ENCODE data around the gene SEMA6D.
A peak's percentile ranks its signal among the peaks of the same experiment; 100 is the strongest.

SEMA6D gene

DNA sequence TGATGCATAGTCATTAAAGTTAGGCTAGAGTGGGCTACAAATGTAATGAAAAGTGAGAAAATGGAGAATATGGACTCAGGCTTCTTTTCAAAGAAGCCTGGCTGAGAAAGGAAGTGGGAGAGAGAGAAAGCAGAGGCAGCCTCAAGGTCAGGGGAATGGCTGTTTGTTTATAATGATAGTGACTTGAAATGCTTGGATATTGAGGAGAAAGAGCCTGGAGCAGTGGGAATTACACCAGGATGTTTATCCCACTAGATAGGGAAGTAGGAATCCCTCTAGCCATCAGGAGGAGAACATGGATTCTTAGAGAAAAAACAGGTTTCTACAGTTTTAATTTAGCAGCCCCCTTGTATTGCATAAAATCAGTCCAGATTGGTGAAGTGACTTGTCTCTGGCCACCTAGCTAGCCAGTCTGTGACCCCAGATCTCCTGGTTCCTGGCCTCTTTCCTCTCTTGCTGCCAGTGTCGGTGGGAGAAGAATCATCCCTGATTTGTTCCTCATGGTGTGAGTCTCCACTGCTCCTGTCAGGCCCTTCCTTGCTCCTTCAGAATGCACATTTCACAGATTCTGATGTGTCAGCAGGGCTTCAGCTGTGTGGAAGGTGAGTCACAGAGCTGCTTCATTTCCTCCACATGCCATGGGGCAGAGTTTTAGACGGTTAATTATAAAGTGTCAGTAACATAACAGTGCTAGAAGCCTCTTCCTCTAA is 32.9 kb downstream of the SEMA6D start:
- TF ChIP-seq, protein P1, sequence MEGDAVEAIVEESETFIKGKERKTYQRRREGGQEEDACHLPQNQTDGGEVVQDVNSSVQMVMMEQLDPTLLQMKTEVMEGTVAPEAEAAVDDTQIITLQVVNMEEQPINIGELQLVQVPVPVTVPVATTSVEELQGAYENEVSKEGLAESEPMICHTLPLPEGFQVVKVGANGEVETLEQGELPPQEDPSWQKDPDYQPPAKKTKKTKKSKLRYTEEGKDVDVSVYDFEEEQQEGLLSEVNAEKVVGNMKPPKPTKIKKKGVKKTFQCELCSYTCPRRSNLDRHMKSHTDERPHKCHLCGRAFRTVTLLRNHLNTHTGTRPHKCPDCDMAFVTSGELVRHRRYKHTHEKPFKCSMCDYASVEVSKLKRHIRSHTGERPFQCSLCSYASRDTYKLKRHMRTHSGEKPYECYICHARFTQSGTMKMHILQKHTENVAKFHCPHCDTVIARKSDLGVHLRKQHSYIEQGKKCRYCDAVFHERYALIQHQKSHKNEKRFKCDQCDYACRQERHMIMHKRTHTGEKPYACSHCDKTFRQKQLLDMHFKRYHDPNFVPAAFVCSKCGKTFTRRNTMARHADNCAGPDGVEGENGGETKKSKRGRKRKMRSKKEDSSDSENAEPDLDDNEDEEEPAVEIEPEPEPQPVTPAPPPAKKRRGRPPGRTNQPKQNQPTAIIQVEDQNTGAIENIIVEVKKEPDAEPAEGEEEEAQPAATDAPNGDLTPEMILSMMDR (IDR thresholded peaks at IDR 0.05; ENCODE audit: insufficient read depth, low read depth, low read length, missing control alignments): no peak
- peak; percentile 92 for DNase-seq (ENCODE audit: low read depth)
- no peak overlapping the region for H3K4me3 ChIP-seq (ENCODE audit: low read length)

DNA sequence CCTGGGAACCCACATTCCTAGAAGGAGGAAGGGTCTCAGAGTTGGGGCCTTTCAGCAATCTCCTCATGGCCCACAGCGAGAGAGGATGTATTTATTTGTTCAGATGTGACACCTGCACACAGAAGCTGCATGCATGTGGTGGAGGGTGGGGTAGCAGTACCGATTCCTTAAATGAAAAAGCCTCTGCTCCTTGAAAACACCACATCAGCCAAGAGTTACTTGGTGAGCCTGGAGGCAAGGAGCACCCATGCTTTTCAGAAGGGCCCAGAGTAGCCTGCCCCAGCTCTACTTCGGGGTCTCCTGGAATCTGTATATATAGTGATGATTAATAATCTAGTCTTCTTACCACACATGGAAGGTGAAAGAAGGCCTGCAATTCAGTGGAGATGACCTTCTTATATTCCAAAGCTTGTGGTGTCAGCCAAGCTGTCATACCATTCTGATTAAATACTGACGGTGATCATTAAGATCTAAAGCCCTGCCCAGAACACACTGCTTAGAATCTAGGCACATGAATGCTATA is 33.5 kb downstream of the SEMA6D start:
- H3K4me3 ChIP-seq (ENCODE audit: low read length): no peak overlapping the region
- DNase-seq (ENCODE audit: low read depth): no peak
- TF ChIP-seq, protein P1 (IDR thresholded peaks at IDR 0.05; ENCODE audit: insufficient read depth, low read depth, low read length, missing control alignments): no peak

DNA sequence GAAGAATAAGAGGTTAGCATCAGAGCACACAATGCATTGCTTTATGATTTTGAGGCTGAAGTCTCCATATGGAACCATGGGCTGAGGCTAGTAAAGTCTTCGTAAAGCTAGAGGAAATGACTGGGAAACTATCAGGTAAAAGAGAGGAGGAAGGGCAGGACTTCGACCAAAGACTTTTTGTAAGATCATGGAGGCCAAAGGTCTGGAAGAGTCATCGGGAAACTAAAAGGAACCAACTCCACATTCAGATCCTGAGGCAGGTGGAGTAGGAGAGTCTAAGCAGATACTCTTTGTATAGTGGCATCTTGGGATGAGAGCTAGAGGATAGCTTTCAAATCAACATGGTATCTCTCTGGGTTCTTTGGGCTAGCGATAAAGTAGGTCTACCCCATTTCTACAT is 36.3 kb downstream of the SEMA6D start:
- TF ChIP-seq, protein P1 (IDR thresholded peaks at IDR 0.05; ENCODE audit: insufficient read depth, low read depth, low read length, missing control alignments): no peak
- no peak overlapping the region for H3K4me3 ChIP-seq (ENCODE audit: low read length)
- no peak for DNase-seq (ENCODE audit: low read depth)

DNA sequence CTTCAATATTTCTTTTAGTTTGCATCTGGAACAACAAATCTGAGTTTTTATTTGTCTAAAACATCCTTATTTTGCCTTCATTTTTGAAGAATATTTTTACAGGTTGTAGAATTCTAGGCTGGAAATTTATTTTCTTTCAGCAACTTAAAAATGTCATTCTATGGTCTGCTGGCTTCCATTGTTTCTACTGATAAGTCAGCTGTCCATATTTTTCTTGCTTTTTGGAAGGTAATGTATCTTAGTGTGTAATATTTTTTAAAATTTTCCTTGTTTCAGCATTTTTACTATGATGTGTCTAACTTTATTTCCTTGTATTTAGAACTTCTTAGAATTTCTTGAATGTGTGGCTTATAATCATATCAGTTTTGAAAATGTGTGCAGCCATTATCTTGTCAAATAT is 37.0 kb downstream of the SEMA6D start:
- TF ChIP-seq, protein P1 (IDR thresholded peaks at IDR 0.05; ENCODE audit: insufficient read depth, low read depth, low read length, missing control alignments): no peak
- no peak for DNase-seq (ENCODE audit: low read depth)
- H3K4me3 ChIP-seq (ENCODE audit: low read length): no peak overlapping the region

DNA sequence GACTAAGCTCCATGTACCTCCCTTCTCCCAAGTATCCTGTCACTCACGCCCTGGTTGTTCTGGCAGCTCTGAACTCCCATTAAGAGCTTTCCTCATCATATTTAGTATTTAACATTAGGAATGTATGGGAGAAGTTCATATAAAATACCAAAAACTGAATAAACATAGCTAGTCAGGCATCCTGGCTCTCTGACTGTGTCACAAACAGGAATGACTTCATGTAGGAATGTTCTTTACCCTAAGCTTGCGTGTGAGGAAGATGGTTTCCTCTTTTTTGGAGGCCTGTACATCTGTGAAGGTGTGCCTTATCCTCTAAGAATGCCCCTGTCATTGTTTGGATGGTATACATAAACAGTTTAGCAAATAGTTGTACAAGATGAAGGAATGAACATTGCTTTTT is 38.6 kb downstream of the SEMA6D start:
- no peak for DNase-seq (ENCODE audit: low read depth)
- TF ChIP-seq, protein P1 (IDR thresholded peaks at IDR 0.05; ENCODE audit: insufficient read depth, low read depth, low read length, missing control alignments): no peak
- no peak overlapping the region for H3K4me3 ChIP-seq (ENCODE audit: low read length)

DNA sequence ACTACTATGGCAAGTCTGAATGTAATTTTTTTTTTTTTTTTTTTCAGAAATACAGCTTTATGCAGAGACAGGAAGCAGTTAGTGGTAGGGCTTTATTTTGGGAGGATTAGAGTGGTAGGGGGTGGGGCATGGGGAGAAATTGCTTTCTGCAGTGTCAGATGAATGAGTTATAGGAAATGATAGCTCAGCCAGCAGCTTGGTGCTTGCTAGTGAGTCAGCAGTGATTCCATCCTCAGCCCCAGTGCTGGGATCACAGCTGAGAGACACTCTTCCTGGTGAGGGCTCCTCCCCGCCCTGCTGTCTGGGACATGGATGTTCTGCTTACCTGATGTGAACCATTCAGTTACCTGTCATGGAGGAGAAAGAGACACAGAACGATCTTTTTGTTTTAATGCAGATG is 39.6 kb downstream of the SEMA6D start:
- TF ChIP-seq, protein P1 (IDR thresholded peaks at IDR 0.05; ENCODE audit: insufficient read depth, low read depth, low read length, missing control alignments): no peak
- no peak overlapping the region for H3K4me3 ChIP-seq (ENCODE audit: low read length)
- peak; percentile 94 for DNase-seq (ENCODE audit: low read depth)

DNA sequence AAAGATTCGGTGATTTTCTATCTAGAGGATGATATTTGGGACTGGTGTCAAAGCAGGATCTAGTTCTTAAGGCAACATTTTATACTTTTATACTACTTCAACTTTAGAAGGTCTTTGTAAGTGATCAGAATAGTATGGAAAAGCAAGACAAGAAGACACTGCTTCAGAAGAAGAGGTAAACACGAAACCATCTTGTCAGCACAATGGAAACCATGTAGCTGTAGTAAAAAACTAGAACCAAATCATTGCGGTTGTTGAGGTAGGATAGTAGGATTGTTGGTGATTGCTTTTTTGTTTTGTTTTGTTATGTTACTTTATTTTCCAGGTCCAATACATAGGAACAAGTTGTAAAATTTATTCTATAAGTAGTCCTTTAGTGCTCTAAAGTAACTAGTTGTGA is 40.0 kb downstream of the SEMA6D start:
- H3K4me3 ChIP-seq (ENCODE audit: low read length): no peak overlapping the region
- TF ChIP-seq, protein P1 (IDR thresholded peaks at IDR 0.05; ENCODE audit: insufficient read depth, low read depth, low read length, missing control alignments): no peak
- no peak for DNase-seq (ENCODE audit: low read depth)
